OCI-LY1 (cell line): ENCODE results near the gene ANXA7.

ENCODE experiments used
- H2AFZ ChIP-seq: fragments of 200-600 bp; sonication (generic), shearing (Covaris generic); 2 replicates; pipeline ENCODE4 v1.6.0; 2014; ENCODE audit warnings: antibody characterized with exemption, mild to moderate bottlenecking, low read length
- H3F3A ChIP-seq: fragments of 200-600 bp; sonication (generic), shearing (Covaris generic); 2 replicates; pipeline ENCODE4 v1.6.0; 2014; ENCODE audit warnings: mild to moderate bottlenecking, antibody characterized with exemption, low read length, moderate library complexity; ENCODE audit not compliant: insufficient read depth
- H3K27ac ChIP-seq: fragments of 200-600 bp; sonication (generic); 2 replicates; pipeline ENCODE4 v1.5.1; 2014; ENCODE audit warnings: low read length, mixed run types, mild to moderate bottlenecking, low read depth; ENCODE audit not compliant: poor library complexity, severe bottlenecking
- H3K27me3 ChIP-seq: fragments of 200-600 bp; sonication (generic); 2 replicates; pipeline ENCODE4 v1.6.0; 2014; ENCODE audit warnings: antibody characterized with exemption, mild to moderate bottlenecking, low read length, moderate library complexity; ENCODE audit not compliant: insufficient read depth
- H3K36me3 ChIP-seq: fragments of 200-600 bp; sonication (generic); 2 replicates; pipeline ENCODE4 v1.6.1; 2014; ENCODE audit warnings: mild to moderate bottlenecking, antibody characterized with exemption, low read length, moderate library complexity, mixed read lengths; ENCODE audit not compliant: insufficient read depth
- H3K4me1 ChIP-seq: fragments of 200-600 bp; sonication (generic); 2 replicates; pipeline ENCODE4 v1.5.1; 2014; ENCODE audit warnings: mild to moderate bottlenecking, low read length, moderate library complexity; ENCODE audit not compliant: insufficient read depth, severe bottlenecking
- H3K4me2 ChIP-seq: fragments of 200-600 bp; sonication (generic), shearing (Covaris generic); 2 replicates; pipeline ENCODE4 v1.6.1; 2014; ENCODE audit warnings: low read length
- H3K4me3 ChIP-seq: fragments of 200-600 bp; sonication (generic); 2 replicates; pipeline ENCODE4 v1.5.1; 2014; ENCODE audit warnings: low read length, low read depth, mild to moderate bottlenecking, mixed read lengths; ENCODE audit not compliant: poor library complexity, severe bottlenecking
- H3K79me2 ChIP-seq: fragments of 200-600 bp; shearing (Covaris generic); 2 replicates; pipeline ENCODE4 v1.6.1; 2016; ENCODE audit warnings: mixed run types, low read length, mixed read lengths; ENCODE audit not compliant: insufficient read depth
- H3K9ac ChIP-seq: fragments of 200-600 bp; sonication (generic), shearing (Covaris generic); 2 replicates; pipeline ENCODE4 v1.6.1; 2014; ENCODE audit warnings: mild to moderate bottlenecking, low read length, mixed read lengths
- H3K9me2 ChIP-seq: fragments of 200-600 bp; sonication (generic), shearing (Covaris generic); 2 replicates; pipeline ENCODE4 v1.6.1; 2014; ENCODE audit warnings: low read depth, mild to moderate bottlenecking, low read length, mixed read lengths
- H3K9me3 ChIP-seq: fragments of 200-600 bp; shearing (Covaris generic); 2 replicates; pipeline ENCODE4 v1.6.1; 2014; ENCODE audit warnings: low read length, mixed read lengths
- H4K20me1 ChIP-seq: fragments of 200-600 bp; sonication (generic), shearing (Covaris generic); 2 replicates; pipeline ENCODE4 v1.6.0; 2016; ENCODE audit warnings: mild to moderate bottlenecking, low read length; ENCODE audit not compliant: insufficient read depth
- EZH2 ChIP-seq: fragments of 200-600 bp; sonication (generic), shearing (Covaris generic); IDR thresholded peaks from 2 replicates; pipeline ENCODE4 v1.8.0; 2017; ENCODE audit warnings: borderline replicate concordance, mixed run types, mild to moderate bottlenecking, antibody characterized with exemption, low read length, moderate library complexity, mixed read lengths
- TF ChIP-seq, protein P1 (sequence below): fragments of 200-600 bp; sonication (generic), shearing (Covaris generic); IDR thresholded peaks from 2 replicates; pipeline ENCODE4 v1.5.1; 2017; ENCODE audit warnings: mild to moderate bottlenecking, antibody characterized with exemption, low read length, moderate library complexity, mixed read lengths

The ANXA7 gene

DNA sequence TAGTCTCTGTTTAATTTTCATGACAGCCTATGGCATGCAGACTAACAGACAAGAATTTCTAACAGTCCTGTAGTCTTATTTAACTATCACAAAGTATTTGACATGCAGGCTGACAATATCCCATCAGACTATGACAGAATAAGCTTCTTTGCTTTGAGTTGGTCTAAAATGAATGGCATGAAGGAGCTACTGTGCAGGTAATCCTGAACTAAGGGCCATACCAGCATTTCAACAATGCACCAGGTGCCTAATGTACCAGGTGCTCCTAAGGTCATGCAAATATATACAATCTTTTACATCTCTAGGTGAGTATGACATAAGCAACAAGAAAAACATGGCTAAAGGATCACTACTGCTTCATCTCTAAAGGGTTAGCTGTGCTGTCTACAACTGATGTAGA lies 33.1 kb upstream of the ANXA7 start:
- H3K27me3 ChIP-seq: no peaks in the 10 kb centered on the region
- no peak overlapping the region for H2AFZ ChIP-seq
- H3K79me2 ChIP-seq: no peaks in the 10 kb centered on the region
- H3K9me3 ChIP-seq: no peaks in the 10 kb centered on the region
- no peaks in the 10 kb centered on the region for H4K20me1 ChIP-seq
- H3K4me1 ChIP-seq: no peaks in the 10 kb centered on the region
- no peak overlapping the region for H3K9ac ChIP-seq
- H3F3A ChIP-seq: no peaks in the 10 kb centered on the region
- no peak overlapping the region for H3K4me3 ChIP-seq
- H3K36me3 ChIP-seq: peaks cover 11% of the 10 kb centered on the region; the same call in 1 of the 2 replicates
- no peak overlapping the region for H3K27ac ChIP-seq
- no peak overlapping the region for H3K4me2 ChIP-seq
- H3K9me2 ChIP-seq: no peaks in the 10 kb centered on the region
- no peak for TF ChIP-seq EZH2
- TF ChIP-seq, protein P1, sequence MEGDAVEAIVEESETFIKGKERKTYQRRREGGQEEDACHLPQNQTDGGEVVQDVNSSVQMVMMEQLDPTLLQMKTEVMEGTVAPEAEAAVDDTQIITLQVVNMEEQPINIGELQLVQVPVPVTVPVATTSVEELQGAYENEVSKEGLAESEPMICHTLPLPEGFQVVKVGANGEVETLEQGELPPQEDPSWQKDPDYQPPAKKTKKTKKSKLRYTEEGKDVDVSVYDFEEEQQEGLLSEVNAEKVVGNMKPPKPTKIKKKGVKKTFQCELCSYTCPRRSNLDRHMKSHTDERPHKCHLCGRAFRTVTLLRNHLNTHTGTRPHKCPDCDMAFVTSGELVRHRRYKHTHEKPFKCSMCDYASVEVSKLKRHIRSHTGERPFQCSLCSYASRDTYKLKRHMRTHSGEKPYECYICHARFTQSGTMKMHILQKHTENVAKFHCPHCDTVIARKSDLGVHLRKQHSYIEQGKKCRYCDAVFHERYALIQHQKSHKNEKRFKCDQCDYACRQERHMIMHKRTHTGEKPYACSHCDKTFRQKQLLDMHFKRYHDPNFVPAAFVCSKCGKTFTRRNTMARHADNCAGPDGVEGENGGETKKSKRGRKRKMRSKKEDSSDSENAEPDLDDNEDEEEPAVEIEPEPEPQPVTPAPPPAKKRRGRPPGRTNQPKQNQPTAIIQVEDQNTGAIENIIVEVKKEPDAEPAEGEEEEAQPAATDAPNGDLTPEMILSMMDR: no peak

DNA sequence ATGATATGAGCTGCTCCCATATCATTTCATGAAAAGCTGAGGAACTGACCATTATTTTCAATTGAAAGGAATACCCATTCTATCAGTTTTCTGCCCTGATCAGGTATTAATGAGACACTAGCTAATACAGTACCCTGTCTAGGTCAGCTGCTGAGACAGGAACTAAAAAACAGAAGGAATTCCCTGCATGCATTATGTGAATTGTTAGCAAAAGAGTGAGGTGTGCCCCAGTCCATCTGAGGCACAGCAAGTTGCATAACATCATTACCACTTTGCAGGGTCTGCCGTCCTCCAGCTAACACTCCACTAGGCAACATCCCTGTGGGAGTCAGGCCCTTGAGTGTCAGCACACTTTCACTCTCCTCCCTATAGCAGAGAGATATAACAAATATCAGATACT lies 30.6 kb upstream of the ANXA7 start:
- no peak overlapping the region for H3K9ac ChIP-seq
- no peaks in the 10 kb centered on the region for H3K4me1 ChIP-seq
- peaks cover 11% of the 10 kb centered on the region; the same call in 1 of the 2 replicates for H3K36me3 ChIP-seq
- no peaks in the 10 kb centered on the region for H3K27me3 ChIP-seq
- no peak for TF ChIP-seq EZH2
- TF ChIP-seq, protein P1: no peak
- no peak overlapping the region for H2AFZ ChIP-seq
- H3K27ac ChIP-seq: no peak overlapping the region
- H3F3A ChIP-seq: no peaks in the 10 kb centered on the region
- no peaks in the 10 kb centered on the region for H4K20me1 ChIP-seq
- no peaks in the 10 kb centered on the region for H3K79me2 ChIP-seq
- no peak overlapping the region for H3K4me2 ChIP-seq
- no peak overlapping the region for H3K4me3 ChIP-seq
- H3K9me2 ChIP-seq: no peaks in the 10 kb centered on the region
- no peaks in the 10 kb centered on the region for H3K9me3 ChIP-seq

DNA sequence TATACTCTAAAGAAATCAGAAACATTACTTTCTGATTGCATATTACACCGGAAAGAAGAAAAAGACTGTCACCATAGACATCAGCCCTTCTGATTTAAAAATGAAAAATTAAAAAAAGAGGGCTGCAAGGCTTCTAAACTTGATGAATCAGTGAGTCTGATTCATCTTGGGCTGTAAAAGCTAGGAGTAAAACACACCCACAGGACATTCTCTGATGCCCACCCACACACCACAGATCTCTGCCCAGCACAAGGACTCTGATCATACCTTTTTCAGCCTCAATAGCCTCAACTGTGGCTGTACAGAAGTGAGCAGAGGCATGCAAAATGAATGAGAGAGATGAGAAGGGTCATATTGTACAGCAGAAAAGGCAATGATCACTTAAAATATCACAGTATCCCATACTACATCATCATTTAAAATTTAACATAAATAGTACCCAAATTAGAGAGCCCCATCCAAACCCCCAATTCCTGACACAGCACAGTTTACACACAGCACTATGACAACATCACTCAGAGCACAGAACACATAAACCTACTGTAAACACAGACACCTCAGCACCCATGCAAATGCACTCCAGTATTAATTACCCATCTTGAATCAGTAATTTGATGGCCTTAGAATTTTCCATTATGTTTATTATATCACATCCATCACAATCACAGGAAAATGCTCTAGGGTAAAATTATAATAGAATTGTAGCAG lies 25.9 kb upstream of the ANXA7 start:
- H3K4me3 ChIP-seq: no peak overlapping the region
- no peaks in the 10 kb centered on the region for H3F3A ChIP-seq
- no peak overlapping the region for H3K27ac ChIP-seq
- no peak overlapping the region for H2AFZ ChIP-seq
- H3K4me1 ChIP-seq: no peaks in the 10 kb centered on the region
- no peak overlapping the region for H3K4me2 ChIP-seq
- no peaks in the 10 kb centered on the region for H3K79me2 ChIP-seq
- H3K36me3 ChIP-seq: peaks cover 23% of the 10 kb centered on the region; the same call in 1 of the 2 replicates
- H3K9me3 ChIP-seq: no peaks in the 10 kb centered on the region
- H3K9ac ChIP-seq: no peak overlapping the region
- H3K27me3 ChIP-seq: no peaks in the 10 kb centered on the region
- no peaks in the 10 kb centered on the region for H4K20me1 ChIP-seq
- H3K9me2 ChIP-seq: no peaks in the 10 kb centered on the region
- TF ChIP-seq, protein P1: no peak
- TF ChIP-seq EZH2: no peak
